H1 (cell line): ENCODE measurements around the gene FES. TPM values are rescaled to one million over a fixed set of nuclear protein-coding genes. Genes with fewer than 3 reads are reported as not detected.

Experiments used
- CHD7 ChIP-seq: fragments of 300-600 bp; sonication (generic); IDR thresholded peaks from 2 replicates; pipeline ENCODE4 v1.7.1; 2012; ENCODE audit warnings: low read length, moderate library complexity, mild to moderate bottlenecking, inconsistent platforms; ENCODE audit not compliant: insufficient replicate concordance
- CREB1 ChIP-seq: IDR thresholded peaks from 2 replicates; pipeline ENCODE4 v1.6.1; 2012; ENCODE audit warnings: inconsistent platforms
- EZH2 ChIP-seq: fragments of 200-600 bp; sonication (generic); IDR thresholded peaks from 2 replicates; pipeline ENCODE4 v1.7.1; 2012; ENCODE audit warnings: low read depth, mild to moderate bottlenecking, moderate library complexity, low read length, inconsistent platforms; ENCODE audit not compliant: severe bottlenecking
- HDAC2 ChIP-seq, 2 experiments: fragments of 300-600 bp in 1 of 2; sonication (generic) in 1 of 2; IDR thresholded peaks; 2 replicates each; pipeline ENCODE4 v1.6.1; 2011 to 2012; ENCODE audit warnings: low read depth in 2 of 2, low read length in 2 of 2, mild to moderate bottlenecking in 2 of 2, moderate library complexity in 2 of 2, borderline replicate concordance in 1 of 2, inconsistent platforms in 1 of 2
- KDM4A ChIP-seq: IDR thresholded peaks from one replicate; pipeline ENCODE4 v1.7.1; 2012; ENCODE audit warnings: low read depth, mild to moderate bottlenecking, moderate library complexity, low read length, inconsistent platforms; ENCODE audit not compliant: severe bottlenecking
- SAP30 ChIP-seq: fragments of 300-600 bp; sonication (generic); IDR thresholded peaks from 2 replicates; pipeline ENCODE4 v1.7.1; 2012; ENCODE audit warnings: low read length, moderate library complexity, mild to moderate bottlenecking, inconsistent platforms; ENCODE audit not compliant: insufficient read depth, insufficient replicate concordance
- SIN3A ChIP-seq, 2 experiments: IDR thresholded peaks in 1 of 2; conservative IDR thresholded peaks in 1 of 2; 2 replicates each; pipeline ENCODE4 v1.6.1; 2011 to 2012; ENCODE audit warnings: low read length in 2 of 2, improper control_type of control experiment in 1 of 2, low read depth in 1 of 2, mild to moderate bottlenecking in 1 of 2
- TBP ChIP-seq: IDR thresholded peaks from 2 replicates; pipeline ENCODE4 v1.6.1; 2011; ENCODE audit warnings: low read depth, low read length, improper control_type of control experiment
- polyA plus RNA-seq, 7 experiments: library from polyadenylated mRNA; depleted of rRNA in 3 of 7; stranded (reverse) in 5 of 7; unstranded in 2 of 7; fragments of >200 nt in 5 of 7; fragments of 200-250 nt in 2 of 7; gene quantifications; 1 replicate in 5 of 7; 2 replicates in 1 of 7; 4 replicates in 1 of 7; pipeline versions ENCODE4 v1.2.1 to v1.2.3, GENCODE V29; 2011 to 2013; ENCODE audit warnings: missing spikeins in 2 of 7, mixed read lengths in 2 of 7
- total RNA-seq: library from RNA; stranded (reverse); fragmentation: NEBNext Ultra II Directional; extraction: Animal tissue kit (Norgen Biotek cat#: 25700); gene quantifications from 2 replicates; pipeline ENCODE4 v1.2.1, GENCODE V29; 2021

Gene FES
- total and polyA plus RNA-seq, 2 of the 8 experiments (the other 6 are each of a cell fraction or from before 2014, with no cell fraction given): 8.5 to 8.6 TPM

GRCh38 chr15:90931828-90932659 is 47.7 kb downstream of the FES start, which contains the start of gene HDDC3 (continued):
- no peak for TF ChIP-seq CHD7
- peak; percentile 74 for TF ChIP-seq SAP30
- peak in 1 of 2 experiments; percentile 78; a peak in 3 of 4 replicates for TF ChIP-seq HDAC2 (IDR thresholded peaks at IDR 0.05; ENCODE audit: borderline replicate concordance in 1 of 2, low read depth in 2 of 2, low read length in 2 of 2)
- peak in 1 of 2 experiments; percentile 57; a peak in 2 of 4 replicates for TF ChIP-seq SIN3A (conservative IDR thresholded peaks at IDR 0.05 in 1 of 2, IDR thresholded peaks at IDR 0.05 in 1 of 2; ENCODE audit: low read depth in 1 of 2, low read length in 2 of 2)
- peak; percentile 59 for TF ChIP-seq CREB1
- TF ChIP-seq EZH2: no peak
- TF ChIP-seq KDM4A: peak; percentile 96
- TF ChIP-seq TBP: peak; percentile 69; the same call in 1 of the 2 replicates
